HL-60 (cell line): ENCODE measurements around the gene SUSD5.
"Not testable (repeated sequence)": the region's sequence is repeated elsewhere in the genome, so short reads cannot be mapped to it uniquely, and the experiment has no call there.

Experiments
- DNase-seq, 2 experiments: peaks; one replicate each; pipeline ENCODE4 v3.0.0-alpha.2; 2010 to 2020; ENCODE audit warnings: low read depth in 1 of 2, low spot score in 1 of 2
- H3K27ac ChIP-seq: fragments of 250-450 bp; sonication (Bioruptor Pico); replicated peaks from 2 replicates; pipeline ENCODE4 v1.5.1; 2020; ENCODE audit warnings: mild to moderate bottlenecking, moderate library complexity
- H3K27me3 ChIP-seq: fragments of 250-450 bp; sonication (Bioruptor Pico); 2 replicates; pipeline ENCODE4 v1.5.1; 2021; ENCODE audit warnings: mild to moderate bottlenecking, moderate library complexity; ENCODE audit not compliant: insufficient read depth, poor library complexity, severe bottlenecking
- H3K4me3 ChIP-seq: replicated peaks from 2 replicates; pipeline ENCODE4 v1.5.1; 2011; ENCODE audit warnings: mild to moderate bottlenecking, control low read depth, low read length; ENCODE audit not compliant: insufficient read depth
- GABPA ChIP-seq: IDR thresholded peaks from 2 replicates; pipeline ENCODE4 v1.6.1; 2012; ENCODE audit warnings: low read depth
- POLR2AphosphoS5 ChIP-seq: IDR thresholded peaks from 2 replicates; pipeline ENCODE4 v1.6.1; 2012; ENCODE audit warnings: low read depth
- SPI1 ChIP-seq: IDR thresholded peaks from 2 replicates; pipeline ENCODE4 v1.6.1; 2012; ENCODE audit warnings: low read depth, mild to moderate bottlenecking, borderline replicate concordance
- TF ChIP-seq, protein P1 (sequence below): IDR thresholded peaks from one replicate; pipeline ENCODE4 v1.5.1; 2011; ENCODE audit warnings: low read length, control low read depth, inconsistent platforms; ENCODE audit not compliant: insufficient read depth
- TF ChIP-seq, protein P2 (sequence below): IDR thresholded peaks from 2 replicates; pipeline ENCODE4 v1.6.1; 2012; ENCODE audit warnings: low read depth; ENCODE audit not compliant: insufficient replicate concordance

Gene SUSD5

DNA sequence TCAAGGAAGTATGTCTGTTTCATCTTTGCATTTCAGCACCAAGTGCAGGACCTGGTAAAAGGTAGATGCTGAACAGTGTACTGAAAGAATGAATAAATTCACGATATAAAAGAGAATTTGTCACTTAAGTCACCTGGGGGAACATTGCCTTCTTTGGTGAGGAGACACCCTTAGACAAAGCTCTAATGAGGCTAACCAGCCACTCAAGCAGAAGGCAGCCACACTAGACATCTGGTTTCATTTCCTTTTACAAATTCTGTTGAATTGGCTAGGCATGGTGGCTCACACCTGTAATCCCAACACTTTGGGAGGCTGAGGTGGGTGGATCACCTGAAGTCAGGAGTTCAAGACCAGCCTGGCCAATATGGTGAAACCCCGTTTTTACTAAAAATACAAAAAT is 111.8 kb downstream of the SUSD5 start:
- not testable (repeated sequence) for H3K27me3 ChIP-seq, H3K4me3 ChIP-seq, DNase-seq, H3K27ac ChIP-seq

DNA sequence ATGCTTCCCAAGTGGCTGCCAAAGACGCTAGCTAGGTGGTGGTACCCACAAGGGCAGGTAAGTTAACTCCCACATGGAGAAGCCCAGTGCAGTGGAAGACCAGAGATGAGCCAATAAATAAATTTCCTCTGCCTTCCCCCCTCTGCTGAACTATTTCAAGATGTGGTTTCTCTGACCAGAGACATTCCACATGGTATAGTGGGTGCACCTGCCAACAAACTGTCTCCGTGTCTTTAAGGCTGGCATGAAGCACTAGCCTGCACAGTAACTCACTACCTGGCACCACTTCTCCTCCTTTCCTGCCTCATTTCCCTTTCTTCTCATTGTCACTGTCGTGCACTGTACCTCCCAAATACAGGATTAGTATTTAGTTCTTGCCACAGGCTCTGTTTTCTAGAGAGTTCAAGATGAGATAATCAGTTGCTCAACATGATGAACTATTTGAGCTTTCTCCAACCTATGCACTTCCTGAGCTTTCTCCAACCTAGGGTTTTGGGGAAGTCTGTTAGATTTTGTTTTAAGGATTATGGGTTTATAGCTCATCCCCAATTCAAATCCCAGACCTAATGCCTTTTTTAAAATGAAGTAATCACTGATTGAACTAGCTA is 113.2 kb downstream of the SUSD5 start:
- H3K4me3 ChIP-seq = no peak overlapping the region
- DNase-seq = peak in 1 of 2 experiments; percentile 42
- H3K27me3 ChIP-seq = no peaks in the 10 kb centered on the region
- TF ChIP-seq POLR2AphosphoS5 (no peak), SPI1 (peak; percentile 31; the same call in 1 of the 2 replicates)
- TF ChIP-seq, protein P1, sequence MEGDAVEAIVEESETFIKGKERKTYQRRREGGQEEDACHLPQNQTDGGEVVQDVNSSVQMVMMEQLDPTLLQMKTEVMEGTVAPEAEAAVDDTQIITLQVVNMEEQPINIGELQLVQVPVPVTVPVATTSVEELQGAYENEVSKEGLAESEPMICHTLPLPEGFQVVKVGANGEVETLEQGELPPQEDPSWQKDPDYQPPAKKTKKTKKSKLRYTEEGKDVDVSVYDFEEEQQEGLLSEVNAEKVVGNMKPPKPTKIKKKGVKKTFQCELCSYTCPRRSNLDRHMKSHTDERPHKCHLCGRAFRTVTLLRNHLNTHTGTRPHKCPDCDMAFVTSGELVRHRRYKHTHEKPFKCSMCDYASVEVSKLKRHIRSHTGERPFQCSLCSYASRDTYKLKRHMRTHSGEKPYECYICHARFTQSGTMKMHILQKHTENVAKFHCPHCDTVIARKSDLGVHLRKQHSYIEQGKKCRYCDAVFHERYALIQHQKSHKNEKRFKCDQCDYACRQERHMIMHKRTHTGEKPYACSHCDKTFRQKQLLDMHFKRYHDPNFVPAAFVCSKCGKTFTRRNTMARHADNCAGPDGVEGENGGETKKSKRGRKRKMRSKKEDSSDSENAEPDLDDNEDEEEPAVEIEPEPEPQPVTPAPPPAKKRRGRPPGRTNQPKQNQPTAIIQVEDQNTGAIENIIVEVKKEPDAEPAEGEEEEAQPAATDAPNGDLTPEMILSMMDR = no peak
- TF ChIP-seq, protein P2, sequence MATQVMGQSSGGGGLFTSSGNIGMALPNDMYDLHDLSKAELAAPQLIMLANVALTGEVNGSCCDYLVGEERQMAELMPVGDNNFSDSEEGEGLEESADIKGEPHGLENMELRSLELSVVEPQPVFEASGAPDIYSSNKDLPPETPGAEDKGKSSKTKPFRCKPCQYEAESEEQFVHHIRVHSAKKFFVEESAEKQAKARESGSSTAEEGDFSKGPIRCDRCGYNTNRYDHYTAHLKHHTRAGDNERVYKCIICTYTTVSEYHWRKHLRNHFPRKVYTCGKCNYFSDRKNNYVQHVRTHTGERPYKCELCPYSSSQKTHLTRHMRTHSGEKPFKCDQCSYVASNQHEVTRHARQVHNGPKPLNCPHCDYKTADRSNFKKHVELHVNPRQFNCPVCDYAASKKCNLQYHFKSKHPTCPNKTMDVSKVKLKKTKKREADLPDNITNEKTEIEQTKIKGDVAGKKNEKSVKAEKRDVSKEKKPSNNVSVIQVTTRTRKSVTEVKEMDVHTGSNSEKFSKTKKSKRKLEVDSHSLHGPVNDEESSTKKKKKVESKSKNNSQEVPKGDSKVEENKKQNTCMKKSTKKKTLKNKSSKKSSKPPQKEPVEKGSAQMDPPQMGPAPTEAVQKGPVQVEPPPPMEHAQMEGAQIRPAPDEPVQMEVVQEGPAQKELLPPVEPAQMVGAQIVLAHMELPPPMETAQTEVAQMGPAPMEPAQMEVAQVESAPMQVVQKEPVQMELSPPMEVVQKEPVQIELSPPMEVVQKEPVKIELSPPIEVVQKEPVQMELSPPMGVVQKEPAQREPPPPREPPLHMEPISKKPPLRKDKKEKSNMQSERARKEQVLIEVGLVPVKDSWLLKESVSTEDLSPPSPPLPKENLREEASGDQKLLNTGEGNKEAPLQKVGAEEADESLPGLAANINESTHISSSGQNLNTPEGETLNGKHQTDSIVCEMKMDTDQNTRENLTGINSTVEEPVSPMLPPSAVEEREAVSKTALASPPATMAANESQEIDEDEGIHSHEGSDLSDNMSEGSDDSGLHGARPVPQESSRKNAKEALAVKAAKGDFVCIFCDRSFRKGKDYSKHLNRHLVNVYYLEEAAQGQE = no peak
- no peak overlapping the region for H3K27ac ChIP-seq

DNA sequence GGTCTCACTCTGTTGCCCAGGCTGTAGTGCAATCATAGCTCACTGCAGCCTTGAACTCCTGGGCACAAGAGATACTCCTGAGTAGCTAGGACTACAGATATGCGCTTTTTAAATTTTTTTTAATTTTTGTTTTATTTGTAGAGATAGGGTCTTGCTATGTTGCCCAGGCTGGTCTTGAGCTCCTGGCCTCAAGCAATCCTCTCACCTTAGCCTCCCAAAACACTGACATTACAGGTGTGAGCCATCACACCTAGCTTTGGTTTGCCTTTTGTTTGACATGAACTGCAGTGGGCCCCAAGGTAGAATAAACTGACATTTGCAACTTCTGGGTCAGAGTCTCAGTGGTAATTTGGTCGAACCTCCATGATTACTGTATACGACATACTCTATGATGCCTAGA is 113.8 kb downstream of the SUSD5 start:
- TF ChIP-seq, protein P1 = no peak
- TF ChIP-seq POLR2AphosphoS5 = no peak
- TF ChIP-seq GABPA = no peak
- no peak for TF ChIP-seq SPI1
- TF ChIP-seq, protein P2 = no peak
- Histone ChIP-seq H3K27me3 (no peaks in the 10 kb centered on the region), H3K4me3 (no peak overlapping the region), H3K27ac (no peak overlapping the region)
- no peak for DNase-seq

DNA sequence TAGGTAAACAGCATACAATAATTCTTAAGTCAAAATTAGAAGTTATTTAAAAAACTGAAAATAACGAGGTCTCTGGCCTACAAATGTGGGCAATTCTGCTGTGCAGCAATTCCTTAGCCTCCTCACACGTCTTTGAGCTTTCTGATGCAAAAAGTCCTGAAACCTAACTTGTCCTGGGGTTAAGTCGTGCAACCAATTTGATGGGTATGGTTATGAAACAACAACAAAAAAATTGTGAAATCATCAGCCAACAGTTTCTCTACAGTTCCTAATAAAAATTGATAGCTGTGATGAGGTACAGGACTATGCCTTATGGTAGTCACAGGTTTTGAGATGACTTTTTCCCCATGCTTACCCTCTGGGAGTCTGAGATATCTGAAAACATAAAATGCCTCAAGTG is 115.1 kb downstream of the SUSD5 start:
- no peaks in the 10 kb centered on the region for H3K27me3 ChIP-seq
- H3K4me3 ChIP-seq = no peak overlapping the region
- no peak for TF ChIP-seq POLR2AphosphoS5
- no peak for TF ChIP-seq SPI1
- TF ChIP-seq, protein P2 = no peak
- TF ChIP-seq GABPA = no peak
- TF ChIP-seq, protein P1 = no peak
- H3K27ac ChIP-seq = no peak overlapping the region
- peak in 1 of 2 experiments; percentile 59 for DNase-seq
